CD4-positive, alpha-beta T cell (primary cell): ENCODE measurements around the gene ESR1. TPM values are rescaled to one million over a fixed set of nuclear protein-coding genes. Genes with fewer than 3 reads are reported as not detected.

Source experiments
- ATAC-seq: fragments of 200-7000 bp; cut with Tn5 transposase; one replicate; pipeline ENCODE4 v1.10.0; 2022; ENCODE audit warnings: mild to moderate bottlenecking; ENCODE audit not compliant: poor library complexity
- CTCF ChIA-PET: fragments of 350-600 bp; sonication (Branson Sonifier 250); formaldehyde crosslinking; loops from one replicate; lab custom pipeline; 2021; ENCODE audit warnings: antibody characterized with exemption, inconsistent platforms; lab: Charles Lee
- POLR2A ChIA-PET: fragments of 350-600 bp; sonication (Branson Sonifier 250); formaldehyde crosslinking; loops from one replicate; lab custom pipeline; 2021; ENCODE audit warnings: antibody characterized with exemption, inconsistent platforms; lab: Charles Lee
- DNase-seq, 14 experiments: peaks; one replicate each; pipeline ENCODE4 v3.0.0-alpha.2; 2013 to 2020; ENCODE audit warnings: mixed read lengths in 2 of 14
- H3K27ac ChIP-seq, 2 donors: one replicate each; pipeline versions ENCODE4 v1.5.1 to v1.7.0; 2013; ENCODE audit warnings: low read length in 2 of 2, low read depth in 1 of 2, mild to moderate bottlenecking in 1 of 2
- H3K27me3 ChIP-seq, 2 experiments: 1 replicate in 1 of 2; 2 replicates in 1 of 2; pipeline versions ENCODE4 v1.6.1 to v1.7.0; 2013; ENCODE audit warnings: low read length in 2 of 2, control low read depth in 1 of 2, mild to moderate bottlenecking in 1 of 2, moderate library complexity in 1 of 2; ENCODE audit not compliant: insufficient read depth in 2 of 2, control insufficient read depth in 1 of 2
- H3K36me3 ChIP-seq: one replicate; pipeline ENCODE4 v1.6.1; 2013; ENCODE audit warnings: low read length, control low read depth; ENCODE audit not compliant: insufficient read depth
- H3K4me1 ChIP-seq: one replicate; pipeline ENCODE4 v1.6.1; 2013; ENCODE audit warnings: low read length, control low read depth; ENCODE audit not compliant: insufficient read depth
- H3K4me3 ChIP-seq: one replicate; pipeline ENCODE4 v1.5.1; 2013; ENCODE audit warnings: mild to moderate bottlenecking, low read length, moderate library complexity
- H3K9me3 ChIP-seq, 2 experiments: 1 replicate in 1 of 2; 2 replicates in 1 of 2; pipeline versions ENCODE4 v1.6.1 to v1.7.0; 2013; ENCODE audit warnings: low read length in 2 of 2, mild to moderate bottlenecking in 2 of 2, control low read depth in 1 of 2, moderate library complexity in 1 of 2; ENCODE audit not compliant: control insufficient read depth in 1 of 2, insufficient read depth in 1 of 2
- H3K27ac Mint-ChIP-seq: one replicate; pipeline ENCODE4 v1.8.0; 2020; ENCODE audit warnings: mixed read lengths
- H3K27me3 Mint-ChIP-seq: one replicate; pipeline ENCODE4 v1.8.0; 2021; ENCODE audit warnings: mixed read lengths
- H3K36me3 Mint-ChIP-seq: one replicate; pipeline ENCODE4 v1.8.0; 2021; ENCODE audit warnings: low read depth, mixed read lengths
- H3K4me1 Mint-ChIP-seq: one replicate; pipeline ENCODE4 v1.8.0; 2021; ENCODE audit warnings: low read depth, mixed read lengths
- H3K4me3 Mint-ChIP-seq: one replicate; pipeline ENCODE4 v1.8.0; 2020; ENCODE audit warnings: mild to moderate bottlenecking, mixed read lengths
- H3K9me3 Mint-ChIP-seq: one replicate; pipeline ENCODE4 v1.8.0; 2020; ENCODE audit warnings: mixed read lengths
- CTCF ChIP-seq: fragments of 200-600 bp; IDR thresholded peaks from one replicate; pipeline ENCODE4 v1.8.0; 2022; ENCODE audit warnings: antibody characterized with exemption, mild to moderate bottlenecking
- intact Hi-C, 2 experiments: fragments of 100-400 bp; cut with DNase I in 1 of 2; cut with micrococcal nuclease in 1 of 2; formaldehyde crosslinking; loops; one replicate each; pipeline versions ENCODE4 v1.15.1 to v1.9.0; 2023 to 2025; cut with DNase I, micrococcal nuclease
- total RNA-seq, 174 experiments: library from RNA in 2 of 174; stranded (reverse) in 2 of 174; gene quantifications; one replicate each; pipeline ENCODE4 v1.2.3 and lab custom pipeline; 2021 to 2026

ESR1 gene
- total RNA-seq, 2 experiments from 2014 or later: 2.6 to 2.8 TPM

GRCh38 chr6:152002306-152002705 is 194.8 kb downstream of the ESR1 start:
- no peaks in the 10 kb centered on the region for H3K27me3 Mint-ChIP-seq
- no peak for DNase-seq
- TF ChIP-seq CTCF: no peak
- no peak overlapping the region for H3K27ac Mint-ChIP-seq
- H3K36me3 Mint-ChIP-seq: no peaks in the 10 kb centered on the region
- Histone ChIP-seq H3K36me3 (no peaks in the 10 kb centered on the region), H3K27ac (no peak overlapping the region), H3K9me3 (no peaks in the 10 kb centered on the region), H3K4me1 (no peaks in the 10 kb centered on the region), H3K4me3 (no peak overlapping the region), H3K27me3 (no peaks in the 10 kb centered on the region)
- intact Hi-C loops: no loop called here
- H3K9me3 Mint-ChIP-seq: no peaks in the 10 kb centered on the region
- no peak for ATAC-seq
- ChIA-PET POLR2A (no interaction called here), CTCF (no interaction called here)
- no peaks in the 10 kb centered on the region for H3K4me1 Mint-ChIP-seq
- no peak overlapping the region for H3K4me3 Mint-ChIP-seq

GRCh38 chr6:152004036-152004566 is 196.6 kb downstream of the ESR1 start:
- Histone ChIP-seq H3K36me3 (no peaks in the 10 kb centered on the region), H3K4me3 (no peak overlapping the region), H3K4me1 (no peaks in the 10 kb centered on the region), H3K9me3 (no peaks in the 10 kb centered on the region), H3K27me3 (no peaks in the 10 kb centered on the region), H3K27ac (no peak overlapping the region)
- no peak overlapping the region for H3K27ac Mint-ChIP-seq
- TF ChIP-seq CTCF: no peak
- no peaks in the 10 kb centered on the region for H3K9me3 Mint-ChIP-seq
- no peak overlapping the region for H3K4me3 Mint-ChIP-seq
- H3K27me3 Mint-ChIP-seq: no peaks in the 10 kb centered on the region
- intact Hi-C loops: no loop called here
- DNase-seq (no peak), ATAC-seq (no peak)
- H3K4me1 Mint-ChIP-seq: no peaks in the 10 kb centered on the region
- ChIA-PET POLR2A (no interaction called here), CTCF (no interaction called here)
- H3K36me3 Mint-ChIP-seq: no peaks in the 10 kb centered on the region

- Histone ChIP-seq H3K27me3 (no peaks in the 10 kb centered on the region), H3K4me1 (no peaks in the 10 kb centered on the region), H3K4me3 (no peak overlapping the region), H3K9me3 (no peaks in the 10 kb centered on the region), H3K36me3 (no peaks in the 10 kb centered on the region), H3K27ac (no peak overlapping the region)
- Mint-ChIP-seq H3K9me3 (no peaks in the 10 kb centered on the region), H3K4me1 (no peaks in the 10 kb centered on the region), H3K27me3 (no peaks in the 10 kb centered on the region), H3K27ac (no peak overlapping the region), H3K4me3 (no peak overlapping the region), H3K36me3 (no peaks in the 10 kb centered on the region)
- intact Hi-C loops: no loop called here
- no peak for DNase-seq
- CTCF ChIA-PET: no interaction called here
- no peak for ATAC-seq
- POLR2A ChIA-PET: no interaction called here
- TF ChIP-seq CTCF: no peak
These were observed 197.4 kb downstream of the ESR1 start for GRCh38 chr6:152004896-152005295.
